ENCODE data around the gene TBC1D14. TPM values are rescaled to one million over a fixed set of nuclear protein-coding genes. Genes with fewer than 3 reads are reported as not detected.
A peak's percentile ranks its signal among the peaks of the same experiment; 100 is the strongest.

Gene TBC1D14
- total and polyA plus RNA-seq, 2 of the 4 experiments (the other 2 are of a cell fraction): 31.7 to 40.7 TPM

GRCh38 chr4:6877067-6877466 is 32.6 kb upstream of the TBC1D14 start:
- Histone ChIP-seq H3K9ac (ENCODE audit: low read depth, low read length) (no peak overlapping the region), H3K27me3 (ENCODE audit: control insufficient read depth, insufficient read depth, low read length) (no peaks in the 10 kb centered on the region), H2AK5ac (ENCODE audit: low read depth, low read length) (no peak overlapping the region), H3K4me3 (ENCODE audit: insufficient read depth, low read depth, low read length) (no peak overlapping the region), H2AFZ (replicated peaks; ENCODE audit: low read length, poor library complexity) (no peak overlapping the region), H3K56ac (ENCODE audit: extremely low read depth, insufficient read depth, low read length) (no peak overlapping the region), H4K5ac (ENCODE audit: low read depth, low read length) (no peak overlapping the region), H3K4me1 (ENCODE audit: control insufficient read depth, insufficient read depth, low read length) (peaks cover 4% of the 10 kb centered on the region), H3K14ac (replicated peaks; ENCODE audit: low read depth, low read length) (no peak overlapping the region), H2BK20ac (ENCODE audit: low read depth, low read length) (no peak overlapping the region), H3K9me3 (ENCODE audit: control insufficient read depth, insufficient read depth, low read length) (no peaks in the 10 kb centered on the region), H2AK9ac (replicated peaks; ENCODE audit: low read depth, low read length, poor library complexity) (no peak overlapping the region), H3K23ac (ENCODE audit: low read depth, low read length) (no peak overlapping the region), H2BK5ac (ENCODE audit: low read depth, low read length, poor library complexity, severe bottlenecking) (no peak overlapping the region), H3K36me3 (ENCODE audit: control insufficient read depth, insufficient read depth, low read length) (peaks cover 59% of the 10 kb centered on the region), H4K8ac (ENCODE audit: low read depth in 2 of 2, low read length in 2 of 2) (no peak overlapping the region), H3K27ac (ENCODE audit: insufficient read depth, low read length) (peak overlapping the region; percentile 30; the same call in 1 of the 2 replicates), H3K4ac (ENCODE audit: low read depth, low read length) (no peak overlapping the region), H3K79me1 (ENCODE audit: low read depth in 1 of 2, low read length in 2 of 2) (peaks cover 4 to 25% of the 10 kb centered on the region in 2 experiments; a peak in 3 of 4 replicates), H4K20me1 (ENCODE audit: insufficient read depth, low read length) (peaks cover 11% of the 10 kb centered on the region), H3K9me1 (ENCODE audit: insufficient read depth, low read length) (no peaks in the 10 kb centered on the region), H2BK120ac (ENCODE audit: low read depth, low read length) (no peak overlapping the region), H3K18ac (ENCODE audit: low read depth, low read length) (no peak overlapping the region), H3K4me2 (ENCODE audit: low read depth, low read length) (no peak overlapping the region), H4K91ac (ENCODE audit: insufficient read depth, low read depth, low read length) (no peak overlapping the region), H2BK15ac (ENCODE audit: low read depth, low read length) (no peak overlapping the region)
- intact Hi-C loops (cut with micrococcal nuclease) (no loop called here), in situ Hi-C loops (cut with MboI; ENCODE audit: low sequenced_read_pairs) (loop anchor here (5.0 kb wide), 1 partner anchor 155 kb away; no protein-coding TSS in a partner anchor), dilution Hi-C loops (cut with HindIII; ENCODE audit: low sequenced_read_pairs, unreplicated experiment) (no loop called here)
- POLR2A ChIA-PET (ENCODE audit: unreplicated experiment): no interaction called here
- no peak for ATAC-seq (ENCODE audit: low read depth)
- no TSS peak for BruUV-seq (replicated peaks)
- 97% methylated on average over 8 of the region's 14 CpGs; no CpG with 5 or more reads in 1 of the 2 experiments for WGBS, 2 experiments (ENCODE audit: extremely low coverage in 2 of 2, insufficient read length in 1 of 2)
- DNase-seq: no peak
- TF ChIP-seq CEBPB (IDR thresholded peaks at IDR 0.05; ENCODE audit: low read depth, low read length) (no peak), RCOR1 (IDR thresholded peaks at IDR 0.05; ENCODE audit: insufficient replicate concordance, low read length) (no peak), USF2 (IDR thresholded peaks at IDR 0.05; ENCODE audit: low read depth, low read length) (no peak)
- CTCF ChIA-PET: interaction anchor here (0.9 kb wide), 1 partner anchor 157 kb away, joined by 3 read pairs; no protein-coding TSS in a partner anchor
